H1 (cell line): ENCODE results near the gene TOR4A. TPM values are rescaled to one million over a fixed set of nuclear protein-coding genes. Genes with fewer than 3 reads are reported as not detected.

Source experiments
- CTCF ChIA-PET: fragments of 300-600 bp; sonication (Branson Sonifier 250); formaldehyde crosslinking; loops from one replicate; lab custom pipeline; 2021; ENCODE audit not compliant: partially characterized antibody; lab: Charles Lee
- POLR2A ChIA-PET: fragments of 300-600 bp; sonication (Branson Sonifier 250); formaldehyde crosslinking; loops from one replicate; lab custom pipeline; 2021; ENCODE audit warnings: inconsistent platforms; ENCODE audit not compliant: partially characterized antibody; lab: Charles Lee
- DNase-seq, 2 experiments: peaks; one replicate each; pipeline versions ENCODE4 v3.0.0 to v3.0.0-alpha.2; 2010 to 2022; ENCODE audit warnings: low spot score in 2 of 2, low read depth in 1 of 2, mixed read lengths in 1 of 2
- FAIRE-seq: peaks from 2 replicates; lab custom pipeline; 2011; peaks lifted over from hg19 to GRCh38; lab: Jason Lieb, UNC
- H2AFZ ChIP-seq: 2 replicates; pipeline ENCODE4 v1.8.1; 2012; ENCODE audit warnings: low read length, inconsistent platforms
- H2AK5ac ChIP-seq: 2 replicates; pipeline ENCODE4 v1.6.1; 2013; ENCODE audit warnings: low read depth, low read length
- H2BK120ac ChIP-seq: replicated peaks from 2 replicates; pipeline ENCODE3; 2013; ENCODE audit warnings: low read depth, low read length, inconsistent platforms
- H2BK12ac ChIP-seq: 2 replicates; pipeline ENCODE4 v1.6.1; 2013; ENCODE audit warnings: low read depth, low read length
- H2BK15ac ChIP-seq: 2 replicates; pipeline ENCODE4 v1.6.1; 2013; ENCODE audit warnings: low read length
- H2BK20ac ChIP-seq: 2 replicates; pipeline ENCODE4 v1.6.1; 2013; ENCODE audit warnings: low read length
- H2BK5ac ChIP-seq: 2 replicates; pipeline ENCODE4 v1.6.1; 2013; ENCODE audit warnings: low read depth, low read length
- H3K14ac ChIP-seq: 2 replicates; pipeline ENCODE4 v1.6.1; 2013; ENCODE audit warnings: inconsistent platforms; ENCODE audit not compliant: insufficient read length
- H3K18ac ChIP-seq: 2 replicates; pipeline ENCODE4 v1.6.1; 2013; ENCODE audit warnings: low read length; ENCODE audit errors: extremely low read depth
- H3K23ac ChIP-seq: 2 replicates; pipeline ENCODE4 v1.6.1; 2013; ENCODE audit warnings: inconsistent platforms; ENCODE audit not compliant: insufficient read length
- H3K23me2 ChIP-seq: 2 replicates; pipeline ENCODE4 v1.6.1; 2013; ENCODE audit warnings: low read depth, low read length
- H3K27ac ChIP-seq: 2 replicates; pipeline ENCODE4 v1.6.1; 2011; ENCODE audit warnings: low read depth, low read length, inconsistent platforms
- H3K27me3 ChIP-seq, 4 experiments: replicated peaks in 1 of 4; 1 replicate in 1 of 4; 2 replicates in 3 of 4; pipeline versions ENCODE4 v1.6.1 to v1.8.1; 2011 to 2013; ENCODE audit warnings: low read length in 3 of 4, mild to moderate bottlenecking in 3 of 4, inconsistent platforms in 2 of 4, mixed read lengths in 2 of 4, moderate library complexity in 1 of 4; ENCODE audit not compliant: control insufficient read depth in 3 of 4, insufficient read depth in 3 of 4; ENCODE audit errors: extremely low read depth in 1 of 4
- H3K36me3 ChIP-seq, 4 experiments: 2 replicates each; pipeline versions ENCODE4 v1.6.1 to v1.8.1; 2011 to 2013; ENCODE audit warnings: mild to moderate bottlenecking in 4 of 4, low read length in 3 of 4, moderate library complexity in 2 of 4, control low read depth in 1 of 4, inconsistent platforms in 1 of 4; ENCODE audit not compliant: insufficient read depth in 4 of 4, control insufficient read depth in 2 of 4
- H3K4ac ChIP-seq: replicated peaks from 2 replicates; pipeline ENCODE3; 2013; ENCODE audit warnings: low read length, low read depth, mixed read lengths, inconsistent platforms; ENCODE audit not compliant: insufficient read length
- H3K4me1 ChIP-seq, 4 experiments: replicated peaks in 1 of 4; 1 replicate in 1 of 4; 2 replicates in 3 of 4; pipeline versions ENCODE4 v1.6.1 to v1.8.1; 2011 to 2013; ENCODE audit warnings: low read length in 3 of 4, inconsistent platforms in 2 of 4, mixed read lengths in 1 of 4; ENCODE audit not compliant: insufficient read depth in 4 of 4, control insufficient read depth in 3 of 4
- H3K4me2 ChIP-seq, 2 experiments: 2 replicates each; pipeline versions ENCODE4 v1.6.1 to v1.8.1; 2011 to 2013; ENCODE audit warnings: low read depth in 2 of 2, low read length in 2 of 2, control low read depth in 1 of 2, inconsistent platforms in 1 of 2, mild to moderate bottlenecking in 1 of 2; ENCODE audit not compliant: insufficient read depth in 1 of 2
- H3K4me3 ChIP-seq, 4 experiments: fragments of 200-600, 300-600 bp in 1 of 4; sonication (generic), shearing (Covaris generic), sonication (Bioruptor Twin) in 1 of 4; 2 replicates each; pipeline versions ENCODE4 v1.5.1 to v1.8.1; 2011 to 2016; ENCODE audit warnings: low read length in 4 of 4, low read depth in 3 of 4, control low read depth in 2 of 4, inconsistent platforms in 2 of 4, mild to moderate bottlenecking in 2 of 4, mixed read lengths in 1 of 4, moderate library complexity in 1 of 4; ENCODE audit not compliant: insufficient read depth in 2 of 4; ENCODE audit errors: extremely low read depth in 1 of 4
- H3K56ac ChIP-seq: replicated peaks from 2 replicates; pipeline ENCODE3; 2013; ENCODE audit warnings: low read depth, mild to moderate bottlenecking, mixed read lengths, low read length, inconsistent platforms; ENCODE audit not compliant: insufficient read length
- H3K79me1 ChIP-seq: 2 replicates; pipeline ENCODE4 v1.6.1; 2013; ENCODE audit warnings: low read depth, low read length, control low read depth
- H3K79me2 ChIP-seq, 2 experiments: 2 replicates each; pipeline versions ENCODE4 v1.6.1 to v1.8.1; 2012 to 2013; ENCODE audit warnings: low read length in 2 of 2, mild to moderate bottlenecking in 2 of 2, inconsistent platforms in 1 of 2; ENCODE audit not compliant: insufficient read depth in 2 of 2, control insufficient read depth in 1 of 2
- H3K9ac ChIP-seq, 4 experiments: replicated peaks in 1 of 4; 1 replicate in 1 of 4; 2 replicates in 3 of 4; pipeline versions ENCODE4 v1.6.1 to v1.8.1; 2011 to 2013; ENCODE audit warnings: low read depth in 3 of 4, low read length in 3 of 4, control low read depth in 2 of 4, mild to moderate bottlenecking in 2 of 4, moderate library complexity in 2 of 4, inconsistent platforms in 1 of 4; ENCODE audit errors: extremely low read depth in 1 of 4
- H3K9me3 ChIP-seq, 2 experiments: 2 replicates each; pipeline versions ENCODE4 v1.6.1 to v1.8.1; 2012 to 2013; ENCODE audit warnings: mild to moderate bottlenecking in 2 of 2, moderate library complexity in 2 of 2, control low read depth in 1 of 2, inconsistent platforms in 1 of 2, low read depth in 1 of 2, low read length in 1 of 2, mixed read lengths in 1 of 2; ENCODE audit not compliant: insufficient read depth in 2 of 2
- H4K20me1 ChIP-seq, 2 experiments: replicated peaks in 1 of 2; 2 replicates each; pipeline versions ENCODE3 to v1.8.1; 2011 to 2013; ENCODE audit warnings: inconsistent platforms in 2 of 2, low read length in 2 of 2, mild to moderate bottlenecking in 1 of 2; ENCODE audit not compliant: insufficient read depth in 2 of 2, control insufficient read depth in 1 of 2
- H4K5ac ChIP-seq: 2 replicates; pipeline ENCODE4 v1.6.1; 2013; ENCODE audit warnings: low read length, low read depth, mixed read lengths, inconsistent platforms; ENCODE audit not compliant: insufficient read length
- H4K8ac ChIP-seq: 2 replicates; pipeline ENCODE4 v1.8.0; 2013; ENCODE audit warnings: mild to moderate bottlenecking, moderate library complexity, low read length, inconsistent platforms; ENCODE audit not compliant: insufficient read depth; ENCODE audit errors: extremely low read depth
- H4K91ac ChIP-seq: replicated peaks from 2 replicates; pipeline ENCODE3; 2013; ENCODE audit warnings: low read length, mixed read lengths, inconsistent platforms; ENCODE audit not compliant: insufficient read length
- ASH2L ChIP-seq: fragments of 200-600, 300-600 bp; sonication (generic); IDR thresholded peaks from one replicate; pipeline ENCODE4 v1.7.1; 2017; ENCODE audit warnings: low read length
- HDAC6 ChIP-seq: IDR thresholded peaks from one replicate; pipeline ENCODE4 v1.7.1; 2012; ENCODE audit warnings: low read depth, mild to moderate bottlenecking, inconsistent platforms, low read length, moderate library complexity
- MAFK ChIP-seq: IDR thresholded peaks from 2 replicates; pipeline ENCODE4 v1.6.1; 2012; ENCODE audit warnings: low read depth, mild to moderate bottlenecking, improper control_type of control experiment, low read length
- RAD21 ChIP-seq, 2 experiments: IDR thresholded peaks in 1 of 2; conservative IDR thresholded peaks in 1 of 2; 2 replicates each; pipeline ENCODE4 v1.6.1; 2011; ENCODE audit warnings: low read depth in 2 of 2, low read length in 2 of 2, improper control_type of control experiment in 1 of 2, inconsistent platforms in 1 of 2, mild to moderate bottlenecking in 1 of 2, moderate library complexity in 1 of 2
- SIX5 ChIP-seq: IDR thresholded peaks from 2 replicates; pipeline ENCODE4 v1.6.1; 2011; ENCODE audit warnings: mild to moderate bottlenecking, low read depth, low read length
- SUZ12 ChIP-seq: fragments of 200-600 bp; sonication (generic); IDR thresholded peaks from 2 replicates; pipeline ENCODE4 v1.6.1; 2012; ENCODE audit warnings: mild to moderate bottlenecking, inconsistent platforms, low read length, moderate library complexity, mixed read lengths
- WGBS, 2 experiments: shearing (Covaris generic) in 1 of 2; methylation state at CpG; one replicate each; pipeline versions ENCODE4 v1.1.6 to v1.1.7; 2013 to 2015; ENCODE audit warnings: low lambda C conversion rate in 2 of 2, mixed read lengths in 2 of 2, inconsistent platforms in 1 of 2, low coverage in 1 of 2, missing lambda C conversion rate in 1 of 2; ENCODE audit not compliant: insufficient replicate concordance in 2 of 2, insufficient coverage in 1 of 2, insufficient read length in 1 of 2; ENCODE audit errors: extremely low coverage in 1 of 2, missing lambda C conversion rate in 1 of 2; 5-methylcytosine and 5-hydroxymethylcytosine counted together
- polyA plus RNA-seq, 7 experiments: library from polyadenylated mRNA; depleted of rRNA in 3 of 7; stranded (reverse) in 5 of 7; unstranded in 2 of 7; fragments of >200 nt in 5 of 7; fragments of 200-250 nt in 2 of 7; gene quantifications; 1 replicate in 5 of 7; 2 replicates in 1 of 7; 4 replicates in 1 of 7; pipeline versions ENCODE4 v1.2.1 to v1.2.3, GENCODE V29; 2011 to 2013; ENCODE audit warnings: missing spikeins in 2 of 7, mixed read lengths in 2 of 7
- total RNA-seq: library from RNA; stranded (reverse); fragmentation: NEBNext Ultra II Directional; extraction: Animal tissue kit (Norgen Biotek cat#: 25700); gene quantifications from 2 replicates; pipeline ENCODE4 v1.2.1, GENCODE V29; 2021
- TF ChIP-seq, protein P1 (sequence below), 3 experiments: IDR thresholded peaks; 1 replicate in 2 of 3; 2 replicates in 1 of 3; pipeline versions ENCODE4 v1.5.1 to v1.6.1; 2011; ENCODE audit warnings: low read length in 3 of 3, mild to moderate bottlenecking in 3 of 3, inconsistent platforms in 2 of 3, low read depth in 1 of 3, moderate library complexity in 1 of 3; ENCODE audit not compliant: insufficient read depth in 1 of 3; ENCODE audit errors: control extremely low read depth in 1 of 3

Gene TOR4A
- total and polyA plus RNA-seq, 2 of the 8 experiments (the other 6 are each of a cell fraction or from before 2014, with no cell fraction given): 8.4 to 9.3 TPM

DNA sequence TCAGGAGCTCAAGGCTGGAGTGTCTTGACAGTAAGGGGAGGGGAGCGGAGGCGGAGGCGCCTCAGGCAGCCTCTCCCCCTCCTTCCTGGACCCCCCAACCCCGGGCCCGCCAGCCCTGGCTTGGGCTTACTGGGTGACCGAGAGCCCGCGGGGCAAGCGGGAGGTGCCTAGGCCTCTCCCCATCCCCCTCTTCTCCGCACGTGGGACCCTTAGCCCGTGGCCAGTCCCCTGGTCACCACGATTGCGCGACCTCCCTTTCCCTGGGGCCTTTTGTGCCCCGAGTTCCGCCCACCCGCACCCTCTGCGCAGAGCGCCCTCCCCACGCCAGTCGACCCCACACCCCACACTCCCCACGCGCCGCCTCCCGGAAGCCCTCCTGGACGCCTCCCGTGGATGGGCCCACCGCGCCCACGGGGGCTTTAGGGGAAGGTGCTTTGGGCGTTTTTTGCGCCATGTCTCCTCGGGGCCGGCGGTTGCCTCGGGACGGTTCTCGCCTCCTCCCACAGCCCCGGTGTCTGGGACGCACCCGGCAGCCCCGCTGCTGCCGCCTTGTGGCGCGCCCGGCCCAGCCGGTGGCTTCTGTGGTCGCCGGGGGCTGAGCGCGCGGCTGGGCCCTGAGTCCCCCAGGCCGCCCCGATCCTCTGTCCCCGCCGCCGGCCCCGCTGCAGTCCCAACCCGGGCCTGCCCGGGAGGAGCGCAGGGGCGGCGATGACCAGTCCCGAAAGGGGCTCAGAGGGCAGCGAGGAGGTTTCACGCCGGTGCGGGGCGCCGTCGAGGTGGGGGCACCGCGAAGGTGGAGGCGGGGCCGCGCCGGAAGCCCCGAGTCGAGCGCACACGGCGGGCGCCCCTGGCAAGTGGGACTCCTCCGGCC, 3.2 kb downstream of the TOR4A start:
- WGBS, 2 experiments: 13% methylated on average over 36 of the region's 85 CpGs; no CpG with 5 or more reads in 1 of the 2 experiments
- Histone ChIP-seq H4K91ac (no peak overlapping the region), H2AK5ac (no peak overlapping the region), H3K27me3 (peaks cover 2 to 27% (median 14%) of the 10 kb centered on the region in 4 experiments; a peak in 6 of 7 replicates), H3K23ac (no peak overlapping the region), H2BK20ac (no peak overlapping the region), H3K4me3 (peak overlapping the region; percentile 42 to 75 (median 54)), H3K4me1 (peaks cover 0 to 21% (median 17%) of the 10 kb centered on the region in 4 experiments; a peak in 6 of 7 replicates), H3K14ac (no peak overlapping the region), H2BK120ac (no peak overlapping the region), H3K4ac (peak overlapping the region; percentile 78), H3K18ac (peak overlapping the region; percentile 83), H4K5ac (no peak overlapping the region), H3K56ac (no peak overlapping the region), H3K27ac (no peak overlapping the region), H2BK12ac (no peak overlapping the region), H4K8ac (peak overlapping the region; percentile 25), H2BK15ac (no peak overlapping the region; the same call in 1 of the 2 replicates), H3K79me1 (no peaks in the 10 kb centered on the region; the same call in 1 of the 2 replicates), H2BK5ac (no peak overlapping the region), H3K9ac (no peak overlapping the region), H2AFZ (no peak overlapping the region), H3K23me2 (peaks cover 11% of the 10 kb centered on the region; the same call in 1 of the 2 replicates), H3K4me2 (peak overlapping the region; percentile 77 to 89), H3K9me3 (no peaks in the 10 kb centered on the region; a peak in 1 of 4 replicates), H4K20me1 (peaks cover 0 to 8% of the 10 kb centered on the region in 2 experiments), H3K36me3 (peaks cover 0 to 12% (median 0%) of the 10 kb centered on the region in 4 experiments; a peak in 2 of 8 replicates), H3K79me2 (no peaks in the 10 kb centered on the region)
- FAIRE-seq (no peak), DNase-seq (peak in 1 of 2 experiments; percentile 78)
- ChIA-PET POLR2A (interaction anchor here (0.8 to 47.8 kb wide), 11 partner anchors 8 to 142 kb away, joined by 3 to 1462 read pairs (median 4); partner anchors contain the start of genes CYSRT1, EXD3, NDOR1 and NELFB), CTCF (interaction anchor here (0.8 to 3.8 kb wide), 10 partner anchors 11 to 164 kb away, joined by 3 to 19 read pairs (median 6); partner anchors contain the start of genes EXD3, NOXA1 and NRARP)
- TF ChIP-seq MAFK (no peak), RAD21 (IDR thresholded peaks at IDR 0.05 in 1 of 2, conservative IDR thresholded peaks at IDR 0.05 in 1 of 2; ENCODE audit: low read depth in 2 of 2, low read length in 2 of 2) (peak in 1 of 2 experiments; percentile 40; a peak in 1 of 4 replicates), SIX5 (no peak), SUZ12 (0 out of 2 replicates have a peak, but pooled peaks have one; percentile 10), HDAC6 (no peak), ASH2L (peak; percentile 6)
- TF ChIP-seq, protein P1, sequence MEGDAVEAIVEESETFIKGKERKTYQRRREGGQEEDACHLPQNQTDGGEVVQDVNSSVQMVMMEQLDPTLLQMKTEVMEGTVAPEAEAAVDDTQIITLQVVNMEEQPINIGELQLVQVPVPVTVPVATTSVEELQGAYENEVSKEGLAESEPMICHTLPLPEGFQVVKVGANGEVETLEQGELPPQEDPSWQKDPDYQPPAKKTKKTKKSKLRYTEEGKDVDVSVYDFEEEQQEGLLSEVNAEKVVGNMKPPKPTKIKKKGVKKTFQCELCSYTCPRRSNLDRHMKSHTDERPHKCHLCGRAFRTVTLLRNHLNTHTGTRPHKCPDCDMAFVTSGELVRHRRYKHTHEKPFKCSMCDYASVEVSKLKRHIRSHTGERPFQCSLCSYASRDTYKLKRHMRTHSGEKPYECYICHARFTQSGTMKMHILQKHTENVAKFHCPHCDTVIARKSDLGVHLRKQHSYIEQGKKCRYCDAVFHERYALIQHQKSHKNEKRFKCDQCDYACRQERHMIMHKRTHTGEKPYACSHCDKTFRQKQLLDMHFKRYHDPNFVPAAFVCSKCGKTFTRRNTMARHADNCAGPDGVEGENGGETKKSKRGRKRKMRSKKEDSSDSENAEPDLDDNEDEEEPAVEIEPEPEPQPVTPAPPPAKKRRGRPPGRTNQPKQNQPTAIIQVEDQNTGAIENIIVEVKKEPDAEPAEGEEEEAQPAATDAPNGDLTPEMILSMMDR (IDR thresholded peaks at IDR 0.05; ENCODE audit: control extremely low read depth in 1 of 3, insufficient read depth in 1 of 3, low read depth in 1 of 3, low read length in 3 of 3): peak in 2 of 3 experiments; percentile 43 to 65; a peak in 3 of 4 replicates
